GM23248 (cell line): ENCODE measurements around the gene GSK3A. TPM values are rescaled to one million over a fixed set of nuclear protein-coding genes. Genes with fewer than 3 reads are reported as not detected.

ENCODE experiments used
- DNase-seq: peaks from one replicate; pipeline ENCODE4 v3.0.0-alpha.2; 2015
- H2AFZ ChIP-seq: fragments of 200-600 bp; sonication (generic); 2 replicates; pipeline ENCODE4 v1.6.1; 2016; ENCODE audit warnings: antibody characterized with exemption
- H3F3A ChIP-seq: fragments of 200-600 bp; sonication (generic); 2 replicates; pipeline ENCODE4 v1.6.1; 2016; ENCODE audit warnings: mild to moderate bottlenecking, antibody characterized with exemption, mixed run types; ENCODE audit not compliant: insufficient read depth
- H3K27ac ChIP-seq: fragments of 200-600 bp; sonication (generic); 2 replicates; pipeline ENCODE4 v1.5.1; 2016; ENCODE audit warnings: mild to moderate bottlenecking
- H3K27me3 ChIP-seq: fragments of 200-600 bp; sonication (generic); replicated peaks from 2 replicates; pipeline ENCODE4 v1.6.1; 2016; ENCODE audit warnings: mild to moderate bottlenecking; ENCODE audit not compliant: insufficient read depth
- H3K36me3 ChIP-seq: fragments of 200-600 bp; sonication (generic); 2 replicates; pipeline ENCODE4 v1.6.1; 2016; ENCODE audit warnings: low read depth, mild to moderate bottlenecking
- H3K4me1 ChIP-seq: fragments of 200-600 bp; sonication (generic); 2 replicates; pipeline ENCODE4 v1.6.1; 2016; ENCODE audit warnings: mild to moderate bottlenecking; ENCODE audit not compliant: insufficient read depth
- H3K4me2 ChIP-seq: fragments of 200-600 bp; sonication (generic); one replicate; pipeline ENCODE4 v1.6.1; 2016; ENCODE audit warnings: mild to moderate bottlenecking; ENCODE audit not compliant: unreplicated experiment
- H3K4me3 ChIP-seq: fragments of 200-600 bp; sonication (generic); 2 replicates; pipeline ENCODE4 v1.5.1; 2016; ENCODE audit warnings: mild to moderate bottlenecking
- H3K79me2 ChIP-seq: fragments of 200-600 bp; sonication (generic); 2 replicates; pipeline ENCODE4 v1.6.1; 2016; ENCODE audit warnings: mild to moderate bottlenecking; ENCODE audit not compliant: insufficient read depth
- H3K9ac ChIP-seq: fragments of 200-600 bp; sonication (generic); 2 replicates; pipeline ENCODE4 v1.6.1; 2016; ENCODE audit warnings: mild to moderate bottlenecking
- H3K9me2 ChIP-seq: fragments of 200-600 bp; sonication (generic); 2 replicates; pipeline ENCODE4 v1.6.1; 2016; ENCODE audit warnings: mixed run types, mild to moderate bottlenecking, moderate library complexity; ENCODE audit not compliant: insufficient read depth
- H3K9me3 ChIP-seq: fragments of 200-600 bp; sonication (generic); one replicate; pipeline ENCODE4 v1.6.1; 2017; ENCODE audit warnings: low read depth
- H4K20me1 ChIP-seq: fragments of 200-600 bp; sonication (generic); 2 replicates; pipeline ENCODE4 v1.6.0; 2016; ENCODE audit not compliant: insufficient read depth
- EZH2 ChIP-seq: fragments of 200-600 bp; sonication (generic); IDR thresholded peaks from 2 replicates; pipeline ENCODE4 v1.6.1; 2018; ENCODE audit warnings: antibody characterized with exemption, mild to moderate bottlenecking; ENCODE audit not compliant: insufficient read depth, poor library complexity, severe bottlenecking
- EZH2phosphoT487 ChIP-seq: fragments of 200-600 bp; sonication (generic); IDR thresholded peaks from 2 replicates; pipeline ENCODE4 v1.6.1; 2018; ENCODE audit warnings: antibody characterized with exemption, moderate library complexity, mild to moderate bottlenecking, low read depth; ENCODE audit not compliant: insufficient read depth
- WGBS, 2 experiments: methylation state at CpG; one replicate each; pipeline ENCODE4 v1.1.6; 2015 to 2017; ENCODE audit warnings: low lambda C conversion rate in 2 of 2, low coverage in 1 of 2; ENCODE audit errors: missing lambda C conversion rate in 2 of 2; 5-methylcytosine and 5-hydroxymethylcytosine counted together
- in situ Hi-C: fragments of 300-500 bp; cut with MboI; formaldehyde crosslinking; loops from 2 replicates; pipeline ENCODE4 v1.15.0; 2020
- polyA plus RNA-seq: library from polyadenylated mRNA; unstranded; fragments of >200 nt; fragmentation: Nextera tagmentation; extraction: Ambion mirVana; gene quantifications from 2 replicates; pipeline ENCODE4 v1.2.1, GENCODE V29; 2016
- total RNA-seq: library from RNA; depleted of rRNA; stranded (reverse); fragments of >200 nt; shearing (Covaris generic); gene quantifications from 2 replicates; pipeline ENCODE4 v1.2.3, GENCODE V29; 2014

Gene GSK3A
- total and polyA plus RNA-seq, 2 experiments from 2014 or later = 13.0 to 33.4 TPM

GRCh38 chr19:42254089-42254849 is 11.9 kb upstream of the GSK3A start:
- Histone ChIP-seq H3K27me3 (no peaks in the 10 kb centered on the region), H3K4me1 (peaks cover 23% of the 10 kb centered on the region), H3K9me3 (no peaks in the 10 kb centered on the region), H3K9me2 (no peaks in the 10 kb centered on the region), H3K4me3 (peak overlapping the region; percentile 79), H4K20me1 (no peaks in the 10 kb centered on the region), H3K4me2 (peak overlapping the region; percentile 67), H3K36me3 (no peaks in the 10 kb centered on the region), H3K9ac (peak overlapping the region; percentile 95), H2AFZ (no peak overlapping the region), H3F3A (peaks cover 13% of the 10 kb centered on the region), H3K79me2 (peaks cover 53% of the 10 kb centered on the region), H3K27ac (peak overlapping the region; percentile 94)
- 0 to 2% methylated on average over 7 to 61 of the region's 70 CpGs for WGBS, 2 experiments
- in situ Hi-C loops = no loop called here
- TF ChIP-seq EZH2 (no peak), EZH2phosphoT487 (no peak)
- peak; percentile 84 for DNase-seq

DNA sequence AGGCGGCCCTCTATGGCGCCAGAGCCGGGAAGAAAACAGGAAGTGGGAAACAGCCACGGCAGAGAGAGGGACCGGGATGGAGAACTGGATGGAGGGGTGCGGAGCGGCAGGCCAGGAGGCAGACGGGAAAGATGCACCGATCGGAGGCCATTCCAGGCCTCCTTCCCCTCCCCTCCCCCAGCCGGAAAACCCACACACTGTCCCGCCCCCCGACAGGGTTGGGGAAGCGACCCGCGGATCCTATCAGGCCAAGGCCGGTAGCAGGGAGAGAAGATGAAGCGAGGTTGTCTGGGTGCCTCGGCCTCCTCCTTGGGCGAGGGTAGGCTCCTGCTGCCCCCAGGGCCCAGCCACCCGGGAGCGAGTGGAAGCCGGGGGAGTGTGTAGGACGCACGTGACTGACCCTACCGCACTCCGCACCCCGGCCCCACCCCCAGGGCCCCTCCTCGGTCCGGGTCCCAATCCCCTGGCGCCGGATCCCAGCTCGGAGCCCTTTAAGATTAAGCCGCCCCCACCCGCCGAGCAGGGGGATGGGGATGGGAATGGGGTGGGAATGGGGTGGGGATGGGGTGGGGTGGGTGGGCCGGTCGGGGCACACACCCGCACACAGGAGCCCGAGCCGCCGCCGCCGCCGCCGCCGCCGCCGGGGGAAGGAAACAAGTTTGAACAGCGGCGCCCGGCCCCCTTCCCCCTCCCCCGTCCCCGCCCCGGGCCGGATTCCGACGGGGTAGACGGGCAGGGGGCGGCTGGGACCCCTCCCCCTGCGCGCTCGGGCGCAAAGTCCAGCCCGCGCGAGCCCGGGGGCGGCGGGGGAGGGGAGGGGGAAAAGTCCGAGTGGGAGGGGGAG is 11.1 kb upstream of the GSK3A start:
- H3K4me2 ChIP-seq = peak overlapping the region; percentile 93
- no peaks in the 10 kb centered on the region for H3K9me2 ChIP-seq
- TF ChIP-seq EZH2phosphoT487 = no peak
- no peak for TF ChIP-seq EZH2
- no peaks in the 10 kb centered on the region for H3K27me3 ChIP-seq
- WGBS, 2 experiments = 1 to 2% methylated on average over 23 to 71 of the region's 71 CpGs
- peaks cover 23% of the 10 kb centered on the region for H3K4me1 ChIP-seq
- H3K4me3 ChIP-seq = peak overlapping the region; percentile 83
- peak; percentile 72 for DNase-seq
- H2AFZ ChIP-seq = no peak overlapping the region
- in situ Hi-C loops = no loop called here
- H3K9me3 ChIP-seq = no peaks in the 10 kb centered on the region
- peaks cover 13% of the 10 kb centered on the region for H3F3A ChIP-seq
- no peaks in the 10 kb centered on the region for H3K36me3 ChIP-seq
- H3K79me2 ChIP-seq = peaks cover 61% of the 10 kb centered on the region
- no peaks in the 10 kb centered on the region for H4K20me1 ChIP-seq
- H3K27ac ChIP-seq = peak overlapping the region; percentile 94
- peak overlapping the region; percentile 95 for H3K9ac ChIP-seq

- no peaks in the 10 kb centered on the region for H3K9me2 ChIP-seq
- TF ChIP-seq EZH2 (no peak), EZH2phosphoT487 (no peak)
- peak overlapping the region; percentile 95 for H3K9ac ChIP-seq
- H3K4me2 ChIP-seq = peak overlapping the region; percentile 93
- no peaks in the 10 kb centered on the region for H4K20me1 ChIP-seq
- H3K4me1 ChIP-seq = peaks cover 23% of the 10 kb centered on the region
- no peaks in the 10 kb centered on the region for H3K9me3 ChIP-seq
- H3F3A ChIP-seq = peaks cover 13% of the 10 kb centered on the region
- peak overlapping the region; percentile 94 for H3K27ac ChIP-seq
- H3K36me3 ChIP-seq = no peaks in the 10 kb centered on the region
- H2AFZ ChIP-seq = no peak overlapping the region
- in situ Hi-C loops = no loop called here
- WGBS, 2 experiments = 2 to 3% methylated on average over 20 to 27 of the region's 27 CpGs
- DNase-seq = peak; percentile 87
- peak overlapping the region; percentile 83 for H3K4me3 ChIP-seq
- H3K27me3 ChIP-seq = no peaks in the 10 kb centered on the region
- peaks cover 68% of the 10 kb centered on the region for H3K79me2 ChIP-seq
Observed at GRCh38 chr19:42252365-42253244, 10.2 kb upstream of the GSK3A start.
